HG02798 (cell line): ENCODE measurements around the gene GNL2.
"Not testable (repeated sequence)": the region's sequence is repeated elsewhere in the genome, so short reads cannot be mapped to it uniquely, and the experiment has no call there.

Experiments used
- ATAC-seq: cut with Tn5 transposase; IDR thresholded peaks from one replicate; pipeline ENCODE4 v1.9.1; 2021; ENCODE audit warnings: mild to moderate bottlenecking; ENCODE audit not compliant: unreplicated experiment, poor library complexity

Gene GNL2

DNA sequence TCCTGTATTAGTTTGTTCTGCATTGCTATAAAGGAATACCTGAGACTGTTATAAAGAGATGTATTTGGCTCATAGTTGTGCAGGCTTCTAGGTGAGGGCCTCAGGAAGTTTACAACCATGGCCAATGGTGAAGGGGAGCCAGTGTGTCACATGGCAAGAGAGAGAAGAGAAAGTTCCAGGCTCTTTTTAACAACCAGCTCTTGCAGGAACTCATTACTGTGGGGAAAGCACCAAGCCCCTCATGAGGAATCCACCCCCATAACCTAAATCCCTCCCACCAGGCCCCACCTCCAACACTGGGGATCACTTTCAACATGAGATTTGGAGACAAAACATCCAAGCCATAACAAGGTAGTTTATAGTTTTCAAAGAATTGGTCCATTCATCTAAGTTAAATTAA lies 76.1 kb downstream of the GNL2 start:
- ATAC-seq = no peak

DNA sequence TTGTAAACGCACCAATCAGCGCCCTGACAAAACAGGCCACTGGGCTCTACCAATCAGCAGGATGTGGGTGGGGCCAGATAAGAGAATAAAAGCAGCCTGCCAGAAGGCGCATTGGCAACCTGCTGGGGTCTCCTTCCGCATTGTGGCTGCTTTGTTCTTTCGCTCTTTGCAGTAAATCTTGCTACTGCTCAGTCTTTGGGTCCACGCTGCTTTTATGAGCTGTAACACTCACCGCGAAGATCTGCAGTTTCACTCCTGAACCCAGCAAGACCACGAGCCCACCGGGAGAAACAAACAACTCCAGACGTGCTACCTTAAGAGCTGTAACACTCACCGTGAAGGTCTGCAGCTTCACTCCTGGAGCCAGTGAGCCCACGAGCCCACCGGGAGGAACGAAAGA lies 76.8 kb downstream of the GNL2 start:
- ATAC-seq = not testable (repeated sequence)

- ATAC-seq = not testable (repeated sequence)
These were observed 77.5 kb downstream of the GNL2 start for GRCh38 chr1:37518241-37518640.

DNA sequence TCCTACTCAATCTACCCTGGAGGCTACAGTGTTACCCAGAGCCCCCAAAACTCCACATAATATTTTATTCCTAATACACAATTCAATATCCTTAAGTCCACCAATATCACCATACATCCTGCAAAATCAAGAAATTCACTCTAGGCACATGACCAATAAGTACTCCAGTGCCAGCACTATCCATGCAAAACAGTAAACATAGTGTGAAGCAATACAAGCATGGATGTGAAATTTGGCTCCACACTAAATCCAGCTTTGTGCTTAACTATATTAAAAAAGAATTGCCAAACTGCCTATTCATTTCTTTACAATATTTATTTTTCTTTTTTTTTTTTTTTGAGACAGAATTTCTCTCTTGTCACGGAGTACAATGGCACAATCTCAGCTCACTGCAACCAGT lies 78.2 kb downstream of the GNL2 start:
- no peak for ATAC-seq
